Astrocyte of the cerebellum (primary cell): ENCODE results near the gene POC1A.

ENCODE experiments used
- DNase-seq: peaks from one replicate; pipeline ENCODE4 v3.0.0-alpha.2; 2011; ENCODE audit warnings: low read depth
- H3K4me3 ChIP-seq: 2 replicates; pipeline ENCODE4 v1.5.1; 2011; ENCODE audit warnings: mild to moderate bottlenecking, low read depth, low read length, moderate library complexity
- in situ Hi-C: cut with HindIII; loops from 2 replicates; pipeline ENCODE4 v1.10.0; 2017; ENCODE audit warnings: low sequenced_read_pairs
- TF ChIP-seq, protein P1 (sequence below): IDR thresholded peaks from 2 replicates; pipeline ENCODE4 v1.5.1; 2012; ENCODE audit warnings: low read length, low read depth, moderate library complexity, mild to moderate bottlenecking; ENCODE audit errors: missing control alignments

The POC1A gene

DNA sequence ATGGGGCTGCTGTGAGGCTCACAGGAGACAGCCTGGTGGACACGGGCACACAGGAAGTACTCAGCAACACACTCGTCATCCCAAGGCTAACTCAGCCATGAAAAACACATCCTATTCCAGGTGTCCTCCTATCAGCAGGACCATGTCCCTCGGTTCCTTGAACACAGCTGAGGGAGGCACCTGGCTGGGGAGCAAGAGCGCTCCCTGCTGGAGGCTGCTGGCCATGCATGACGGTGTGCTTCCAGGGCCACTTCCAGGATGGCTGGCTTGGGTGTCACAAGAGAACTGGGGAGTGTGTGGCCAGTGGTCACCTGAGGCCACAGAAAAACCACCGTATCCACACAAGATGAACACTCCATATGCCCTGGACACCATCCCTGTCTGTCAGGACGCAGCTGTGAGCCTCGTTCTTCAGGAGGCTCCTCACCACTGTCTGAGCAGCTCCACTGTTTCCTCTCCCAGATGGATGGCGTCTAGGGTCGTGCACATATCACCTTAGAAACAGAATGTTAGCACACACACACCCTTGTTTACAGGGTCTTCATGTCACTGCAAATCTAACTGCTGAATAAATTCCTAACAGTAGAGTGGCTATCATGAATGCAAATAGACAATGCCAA is 31.0 kb downstream of the POC1A start:
- DNase-seq, result peak; percentile 41
- TF ChIP-seq, protein P1, sequence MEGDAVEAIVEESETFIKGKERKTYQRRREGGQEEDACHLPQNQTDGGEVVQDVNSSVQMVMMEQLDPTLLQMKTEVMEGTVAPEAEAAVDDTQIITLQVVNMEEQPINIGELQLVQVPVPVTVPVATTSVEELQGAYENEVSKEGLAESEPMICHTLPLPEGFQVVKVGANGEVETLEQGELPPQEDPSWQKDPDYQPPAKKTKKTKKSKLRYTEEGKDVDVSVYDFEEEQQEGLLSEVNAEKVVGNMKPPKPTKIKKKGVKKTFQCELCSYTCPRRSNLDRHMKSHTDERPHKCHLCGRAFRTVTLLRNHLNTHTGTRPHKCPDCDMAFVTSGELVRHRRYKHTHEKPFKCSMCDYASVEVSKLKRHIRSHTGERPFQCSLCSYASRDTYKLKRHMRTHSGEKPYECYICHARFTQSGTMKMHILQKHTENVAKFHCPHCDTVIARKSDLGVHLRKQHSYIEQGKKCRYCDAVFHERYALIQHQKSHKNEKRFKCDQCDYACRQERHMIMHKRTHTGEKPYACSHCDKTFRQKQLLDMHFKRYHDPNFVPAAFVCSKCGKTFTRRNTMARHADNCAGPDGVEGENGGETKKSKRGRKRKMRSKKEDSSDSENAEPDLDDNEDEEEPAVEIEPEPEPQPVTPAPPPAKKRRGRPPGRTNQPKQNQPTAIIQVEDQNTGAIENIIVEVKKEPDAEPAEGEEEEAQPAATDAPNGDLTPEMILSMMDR, result peak; percentile 99
- in situ Hi-C loops, result no loop called here
- no peak overlapping the region for H3K4me3 ChIP-seq

DNA sequence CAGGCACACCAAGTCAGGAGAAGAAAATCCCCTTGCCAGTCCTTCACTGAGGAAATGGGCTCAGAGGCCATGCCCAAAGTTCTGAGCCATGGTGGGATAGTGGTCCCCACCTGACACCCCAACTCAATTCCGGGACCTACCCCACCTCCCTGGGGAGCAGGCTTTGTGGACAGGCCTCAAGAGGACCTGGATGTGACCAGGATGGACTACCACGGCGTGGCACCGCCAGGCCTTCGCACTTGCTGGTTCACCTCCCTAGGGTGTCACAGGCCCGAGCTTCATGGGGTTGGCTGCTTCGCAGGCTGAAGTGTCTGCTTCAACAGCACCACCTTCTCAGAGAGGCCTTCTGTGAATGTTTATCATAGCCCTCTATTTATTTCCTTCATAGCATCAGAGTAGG is 31.7 kb downstream of the POC1A start:
- TF ChIP-seq, protein P1, result no peak
- DNase-seq, result no peak
- in situ Hi-C loops, result no loop called here
- H3K4me3 ChIP-seq, result no peak overlapping the region

DNA sequence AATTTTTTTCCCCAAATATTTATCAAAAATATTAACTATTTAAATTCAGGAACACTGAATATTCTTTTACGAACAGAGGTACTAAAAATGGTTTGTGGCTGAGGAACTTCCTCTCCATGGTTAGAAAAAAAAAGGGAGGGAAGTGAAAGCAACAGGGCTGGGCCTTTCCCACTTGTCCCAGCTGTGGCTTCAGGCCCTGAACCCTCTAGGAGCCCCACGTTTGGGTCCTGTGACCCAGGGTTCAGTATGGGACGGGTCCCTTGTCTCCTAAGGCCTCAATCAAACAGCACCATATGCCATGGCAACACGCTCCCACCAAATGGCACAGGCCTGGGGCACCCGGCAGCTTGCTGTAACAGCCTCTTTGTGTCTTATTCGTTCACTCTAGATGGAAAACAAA is 32.4 kb downstream of the POC1A start:
- TF ChIP-seq, protein P1, result no peak
- no peak overlapping the region for H3K4me3 ChIP-seq
- in situ Hi-C loops, result no loop called here
- DNase-seq, result no peak

DNA sequence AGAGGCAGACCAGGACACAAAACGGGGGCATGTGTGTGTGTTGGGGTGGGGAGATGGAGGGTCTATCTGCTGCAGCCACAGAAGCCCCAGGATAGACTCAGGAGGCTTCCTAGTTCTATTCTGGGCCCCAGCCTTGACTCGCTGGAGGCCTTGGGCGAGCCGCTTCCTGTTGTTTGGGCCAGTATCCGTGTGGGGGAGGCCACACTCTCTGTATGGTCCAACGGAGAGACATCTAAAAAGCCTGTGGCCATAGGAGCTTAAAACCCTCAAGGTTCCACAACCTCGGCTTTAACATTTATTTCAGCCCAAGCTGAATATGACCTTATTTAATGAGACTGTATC is 32.8 kb downstream of the POC1A start:
- TF ChIP-seq, protein P1, result no peak

DNA sequence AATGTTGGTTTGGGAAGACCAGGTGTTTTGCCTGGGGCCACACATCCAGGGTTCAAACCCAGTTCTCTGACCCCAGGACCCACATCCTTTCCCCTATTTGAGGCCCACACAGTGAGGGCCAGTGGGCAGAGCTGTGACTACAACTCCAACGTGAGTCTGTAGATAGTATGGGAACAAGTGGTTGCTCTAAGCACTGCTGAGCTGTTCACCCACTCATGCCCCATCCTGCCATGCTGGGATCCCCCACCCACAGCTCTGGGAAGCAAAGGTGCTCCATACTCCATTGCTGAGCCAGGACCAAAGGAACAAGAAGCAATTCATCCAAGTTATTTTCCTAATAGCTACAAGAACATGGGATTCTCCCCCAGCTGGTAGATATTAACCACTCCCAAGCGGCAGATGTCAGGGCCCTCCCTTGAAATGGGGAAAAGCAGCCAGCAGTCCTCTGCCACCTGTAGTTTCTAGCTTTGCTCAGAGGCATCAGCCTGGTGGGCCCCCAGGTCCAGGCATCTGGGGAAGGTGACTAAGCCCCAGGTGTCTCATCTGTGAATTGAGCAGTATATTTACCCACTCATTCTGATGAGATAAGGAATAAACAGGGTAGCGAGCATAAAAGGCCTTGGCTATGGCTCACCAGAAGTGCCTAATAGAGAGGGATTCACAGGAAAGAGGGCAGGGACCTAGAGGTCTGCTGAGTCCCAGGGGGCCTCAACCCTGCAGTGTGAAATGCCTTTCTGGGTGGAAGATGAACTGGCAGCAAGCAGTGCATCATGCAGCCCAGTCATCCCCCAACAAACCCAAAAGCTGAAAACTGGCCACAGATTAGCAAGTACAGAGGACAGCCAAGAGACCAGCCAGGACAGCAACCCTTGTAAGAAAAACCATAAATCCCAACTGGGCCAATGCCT is 33.4 kb downstream of the POC1A start:
- DNase-seq, result no peak
- in situ Hi-C loops, result no loop called here
- TF ChIP-seq, protein P1, result no peak
- H3K4me3 ChIP-seq, result no peak overlapping the region

More for the DNA sequence above, 32.8 kb downstream of the POC1A start:
- in situ Hi-C loops, result no loop called here
- no peak overlapping the region for H3K4me3 ChIP-seq
- no peak for DNase-seq

DNA sequence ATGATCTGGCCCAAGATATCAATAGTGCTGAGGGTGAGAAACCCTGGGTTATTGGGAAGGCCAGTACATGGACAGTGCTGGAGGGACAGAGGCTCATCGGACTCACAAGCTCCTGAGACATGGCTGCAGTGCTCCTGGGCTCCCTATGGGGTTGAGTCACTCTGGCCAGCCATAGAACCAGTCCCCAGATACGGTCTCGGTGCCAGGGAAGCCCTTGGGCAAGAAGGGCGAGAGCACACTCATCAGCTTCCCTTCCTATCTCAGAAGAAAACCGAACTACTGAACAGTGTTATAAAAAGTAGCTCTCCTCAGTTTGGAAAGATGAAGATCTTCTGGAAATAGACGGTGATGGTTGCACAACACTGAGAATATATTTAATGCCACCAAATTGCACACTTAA is 34.4 kb downstream of the POC1A start:
- in situ Hi-C loops, result no loop called here
- TF ChIP-seq, protein P1, result no peak
- DNase-seq, result no peak
- no peak overlapping the region for H3K4me3 ChIP-seq
